Body of pancreas (tissue), 4 donors: ENCODE data around the gene FAM149A. TPM values are rescaled to one million over a fixed set of nuclear protein-coding genes. Genes with fewer than 3 reads are reported as not detected.

Experiments
- ATAC-seq: fragments of 150-250 bp; one replicate; pipeline ENCODE4 v1.9.1; 2016
- DNase-seq, 4 donors: peaks; one replicate each; pipeline ENCODE4 v3.0.0-alpha.2; 2019
- H3K27ac ChIP-seq, 4 donors: fragments of 200-600 bp; sonication (generic); 1 replicate in 3 of 4; 2 replicates in 1 of 4; pipeline versions ENCODE4 v1.5.1 to v1.6.1; 2016 to 2019; ENCODE audit warnings: mild to moderate bottlenecking in 1 of 4, mixed read lengths in 1 of 4, moderate library complexity in 1 of 4
- H3K27me3 ChIP-seq, 2 donors: fragments of 200-600 bp; sonication (generic); one replicate each; pipeline ENCODE4 v1.6.0; 2016; ENCODE audit warnings: mild to moderate bottlenecking in 1 of 2
- H3K36me3 ChIP-seq, 2 donors: fragments of 200-600 bp; sonication (generic); replicated peaks in 1 of 2; 2 replicates each; pipeline ENCODE4 v1.5.1; 2016; ENCODE audit warnings: low read depth in 2 of 2; ENCODE audit not compliant: insufficient read depth in 1 of 2
- H3K4me1 ChIP-seq: fragments of 200-600 bp; sonication (generic); one replicate; pipeline ENCODE4 v1.6.0; 2016
- H3K4me3 ChIP-seq, 2 donors: fragments of 200-600 bp; sonication (generic); 1 replicate in 1 of 2; 2 replicates in 1 of 2; pipeline ENCODE4 v1.5.1; 2016 to 2019
- H3K9me3 ChIP-seq, 3 donors: fragments of 200-600 bp; sonication (generic); 1 replicate in 2 of 3; 2 replicates in 1 of 3; pipeline ENCODE4 v1.5.1; 2016
- CTCF ChIP-seq, 7 experiments: fragments of 450-650 bp in 4 of 7; fragments of 200-600 bp in 3 of 7; sonication (generic) in 3 of 7; IDR thresholded peaks; one replicate each; pipeline ENCODE4 v1.5.1; 2016 to 2019; ENCODE audit warnings: antibody characterized with exemption in 7 of 7
- POLR2A ChIP-seq, 3 donors: fragments of 450-650 bp; IDR thresholded peaks; one replicate each; pipeline ENCODE4 v1.6.1; 2016; ENCODE audit warnings: antibody characterized with exemption in 3 of 3, mild to moderate bottlenecking in 2 of 3
- WGBS, 2 donors: methylation state at CpG; one replicate each; pipeline ENCODE4 v1.1.5; 2017; 5-methylcytosine and 5-hydroxymethylcytosine counted together
- intact Hi-C: fragments of 100-400 bp; cut with DNase I; formaldehyde crosslinking; loops from one replicate; pipeline ENCODE4 v1.15.1; 2023
- total RNA-seq, 2 donors: library from RNA; depleted of rRNA; stranded (reverse); fragments of >200 nt; gene quantifications; one replicate each; pipeline ENCODE4 v1.1.0, GENCODE V29; 2016

FAM149A gene
- total RNA-seq, 2 donors from 2014 or later: 20.8 to 51.4 TPM

GRCh38 chr4:186148336-186148975 is 44.0 kb downstream of the FAM149A start:
- Histone ChIP-seq H3K27me3 (no peaks in the 10 kb centered on the region), H3K27ac (peak overlapping the region in 3 of 4 donors; percentile 59 to 86 (median 60)), H3K4me1 (peaks cover 33% of the 10 kb centered on the region), H3K9me3 (no peaks in the 10 kb centered on the region), H3K4me3 (no peak overlapping the region), H3K36me3 (no peaks in the 10 kb centered on the region)
- ATAC-seq: no peak
- no peak for DNase-seq
- WGBS, 2 donors: 39 to 45% methylated on average over 1 of the region's 1 CpG
- intact Hi-C loops: no loop called here
- TF ChIP-seq CTCF (IDR thresholded peaks at IDR 0.05) (no peak), POLR2A (IDR thresholded peaks at IDR 0.05) (no peak)

DNA sequence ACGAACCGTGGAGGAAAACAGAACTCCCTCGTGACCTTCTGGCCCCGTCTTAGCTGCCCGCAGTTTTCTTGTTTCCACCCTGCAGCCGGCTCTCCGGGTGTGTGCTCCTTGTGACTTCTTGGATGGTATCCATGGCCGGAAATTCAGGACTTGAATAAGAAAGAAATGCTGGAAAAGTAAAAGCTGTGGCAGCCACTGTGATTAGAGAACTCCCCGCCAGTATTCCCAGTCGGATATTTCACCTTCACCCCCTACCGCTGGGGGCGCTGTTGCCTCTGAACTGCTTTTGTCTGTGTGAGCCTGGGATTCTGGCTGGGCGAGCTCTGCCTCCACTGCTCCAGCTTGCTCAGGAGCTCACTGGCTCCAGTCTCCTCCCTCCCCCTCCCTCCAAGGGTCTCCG is 45.4 kb downstream of the FAM149A start:
- ATAC-seq: peak; percentile 24
- H3K4me3 ChIP-seq: no peak overlapping the region
- H3K27me3 ChIP-seq: no peaks in the 10 kb centered on the region
- H3K36me3 ChIP-seq: no peaks in the 10 kb centered on the region
- H3K9me3 ChIP-seq: no peaks in the 10 kb centered on the region
- H3K4me1 ChIP-seq: peaks cover 25% of the 10 kb centered on the region
- no peak for TF ChIP-seq POLR2A (IDR thresholded peaks at IDR 0.05)
- peak in 5 of 7 experiments; percentile 17 to 55 (median 43) for TF ChIP-seq CTCF (IDR thresholded peaks at IDR 0.05)
- peak overlapping the region in 3 of 4 donors; percentile 56 to 86 (median 60) for H3K27ac ChIP-seq
- WGBS, 2 donors: 51 to 55% methylated on average over 14 of the region's 14 CpGs
- peak; percentile 23 to 68 (median 44) for DNase-seq
- intact Hi-C loops: no loop called here

DNA sequence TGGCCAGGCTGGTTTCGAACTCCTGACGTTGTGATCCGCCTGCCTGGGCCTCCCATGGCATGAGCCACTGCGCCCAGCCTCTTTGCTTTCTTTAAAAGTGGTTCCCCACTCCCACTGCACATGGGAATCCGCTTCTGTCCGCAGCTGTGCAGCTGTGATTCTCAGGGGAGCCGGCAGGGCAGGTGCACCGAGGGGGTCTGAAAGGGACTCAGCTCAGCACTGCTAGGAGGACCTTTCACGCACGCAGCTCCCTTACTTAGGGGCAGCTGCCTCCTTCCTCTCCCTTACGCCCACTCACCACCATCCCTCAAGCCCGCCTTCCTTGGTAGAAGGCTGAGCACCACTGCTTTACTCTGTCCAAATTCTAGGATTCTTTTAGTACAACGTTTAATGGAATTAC is 46.4 kb downstream of the FAM149A start:
- no peak overlapping the region for H3K4me3 ChIP-seq
- TF ChIP-seq POLR2A (IDR thresholded peaks at IDR 0.05) (no peak), CTCF (IDR thresholded peaks at IDR 0.05) (no peak)
- DNase-seq: no peak
- ATAC-seq: no peak
- 91 to 92% methylated on average over 11 to 13 of the region's 13 CpGs for WGBS, 2 donors
- no peaks in the 10 kb centered on the region for H3K9me3 ChIP-seq
- peak overlapping the region in 1 of 4 donors; percentile 12 for H3K27ac ChIP-seq
- H3K36me3 ChIP-seq: no peaks in the 10 kb centered on the region
- intact Hi-C loops: no loop called here
- H3K27me3 ChIP-seq: no peaks in the 10 kb centered on the region
- peaks cover 17% of the 10 kb centered on the region for H3K4me1 ChIP-seq

DNA sequence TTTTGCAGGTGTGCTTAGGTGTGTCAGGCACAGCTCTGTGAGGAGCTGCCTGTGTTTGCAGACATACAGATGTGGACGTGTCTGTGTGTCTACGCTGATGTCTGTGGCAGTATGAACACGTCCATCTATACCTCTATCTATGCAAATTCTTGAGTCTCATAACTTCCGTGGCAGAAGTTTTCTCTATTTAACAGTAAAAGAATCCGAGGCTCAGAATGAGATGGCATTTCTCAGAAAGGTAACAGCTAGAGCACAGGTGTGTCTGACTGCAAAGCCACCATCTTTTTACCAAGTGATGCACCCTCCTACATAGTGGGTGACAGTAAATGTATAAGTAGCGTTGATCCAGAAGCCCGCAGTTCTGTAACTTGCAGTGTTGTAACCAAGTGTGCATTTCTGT is 47.0 kb downstream of the FAM149A start:
- TF ChIP-seq CTCF (IDR thresholded peaks at IDR 0.05) (no peak), POLR2A (IDR thresholded peaks at IDR 0.05) (no peak)
- no peaks in the 10 kb centered on the region for H3K36me3 ChIP-seq
- H3K4me3 ChIP-seq: no peak overlapping the region
- no peak for DNase-seq
- H3K27ac ChIP-seq: no peak overlapping the region
- no peaks in the 10 kb centered on the region for H3K9me3 ChIP-seq
- intact Hi-C loops: no loop called here
- H3K4me1 ChIP-seq: peaks cover 17% of the 10 kb centered on the region
- ATAC-seq: no peak
- H3K27me3 ChIP-seq: no peaks in the 10 kb centered on the region
- WGBS, 2 donors: 84 to 88% methylated on average over 7 of the region's 7 CpGs
